MM.1S (cell line): Measurements from ENCODE around the gene MEAK7.

Source experiments
- EZH2 ChIP-seq: fragments of 300-600 bp; sonication (generic); optimal IDR thresholded peaks from 2 replicates; pipeline ENCODE3; 2017; ENCODE audit warnings: low read depth, mild to moderate bottlenecking, antibody characterized with exemption, low read length, mixed read lengths
- TF ChIP-seq, protein P1 (sequence below): fragments of 300-600 bp; sonication (generic); IDR thresholded peaks from 2 replicates; pipeline ENCODE4 v1.5.1; 2016; ENCODE audit warnings: antibody characterized with exemption, low read length, mixed read lengths

DNA sequence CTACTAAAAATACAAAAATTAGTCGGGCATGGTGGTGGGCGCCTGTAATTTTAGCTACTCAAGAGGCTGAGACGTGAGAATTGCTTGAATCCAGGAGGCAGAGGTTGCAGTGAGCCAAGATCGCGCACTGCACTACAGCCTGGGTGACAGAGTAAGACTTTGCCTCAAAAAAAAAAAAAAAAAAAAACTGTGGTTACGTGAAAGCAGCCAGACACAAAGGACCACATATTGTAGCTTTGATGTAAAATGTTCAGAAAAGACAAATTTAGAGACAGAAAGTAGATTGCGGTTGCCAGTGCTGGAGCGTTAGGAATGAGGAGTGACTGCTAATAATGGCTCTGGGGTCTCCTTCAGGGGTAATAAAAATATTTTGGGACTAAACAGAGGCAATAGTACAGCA lies 4.0 kb upstream of the MEAK7 start:
- TF ChIP-seq, protein P1, sequence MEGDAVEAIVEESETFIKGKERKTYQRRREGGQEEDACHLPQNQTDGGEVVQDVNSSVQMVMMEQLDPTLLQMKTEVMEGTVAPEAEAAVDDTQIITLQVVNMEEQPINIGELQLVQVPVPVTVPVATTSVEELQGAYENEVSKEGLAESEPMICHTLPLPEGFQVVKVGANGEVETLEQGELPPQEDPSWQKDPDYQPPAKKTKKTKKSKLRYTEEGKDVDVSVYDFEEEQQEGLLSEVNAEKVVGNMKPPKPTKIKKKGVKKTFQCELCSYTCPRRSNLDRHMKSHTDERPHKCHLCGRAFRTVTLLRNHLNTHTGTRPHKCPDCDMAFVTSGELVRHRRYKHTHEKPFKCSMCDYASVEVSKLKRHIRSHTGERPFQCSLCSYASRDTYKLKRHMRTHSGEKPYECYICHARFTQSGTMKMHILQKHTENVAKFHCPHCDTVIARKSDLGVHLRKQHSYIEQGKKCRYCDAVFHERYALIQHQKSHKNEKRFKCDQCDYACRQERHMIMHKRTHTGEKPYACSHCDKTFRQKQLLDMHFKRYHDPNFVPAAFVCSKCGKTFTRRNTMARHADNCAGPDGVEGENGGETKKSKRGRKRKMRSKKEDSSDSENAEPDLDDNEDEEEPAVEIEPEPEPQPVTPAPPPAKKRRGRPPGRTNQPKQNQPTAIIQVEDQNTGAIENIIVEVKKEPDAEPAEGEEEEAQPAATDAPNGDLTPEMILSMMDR: no peak
- no peak for TF ChIP-seq EZH2
